B cell (primary cell): ENCODE measurements around the gene NCAN. TPM values are rescaled to one million over a fixed set of nuclear protein-coding genes. Genes with fewer than 3 reads are reported as not detected.

Experiments
- ATAC-seq: fragments of 200-7000 bp; cut with Tn5 transposase; one replicate; pipeline ENCODE4 v1.10.0; 2021; ENCODE audit warnings: low read depth, mild to moderate bottlenecking, moderate number of reproducible peaks, moderate library complexity
- CTCF ChIA-PET: fragments of 350-600 bp; sonication (Branson Sonifier 250); formaldehyde crosslinking; loops from one replicate; lab custom pipeline; 2021; ENCODE audit warnings: antibody characterized with exemption, inconsistent platforms; lab: Charles Lee
- POLR2A ChIA-PET: fragments of 350-600 bp; sonication (Branson Sonifier 250); formaldehyde crosslinking; loops from one replicate; lab custom pipeline; 2021; ENCODE audit warnings: antibody characterized with exemption; lab: Charles Lee
- DNase-seq: peaks from one replicate; pipeline ENCODE4 v3.0.0; 2013
- H2AFZ ChIP-seq: 2 replicates; pipeline ENCODE4 v1.6.1; 2012; ENCODE audit warnings: mild to moderate bottlenecking, low read depth, low read length; ENCODE audit not compliant: insufficient read depth, poor library complexity, severe bottlenecking
- H3K27ac ChIP-seq, 2 donors: 1 replicate in 1 of 2; 2 replicates in 1 of 2; pipeline ENCODE4 v1.5.1; 2012 to 2013; ENCODE audit warnings: low read length in 2 of 2, mild to moderate bottlenecking in 2 of 2, moderate library complexity in 1 of 2
- H3K27me3 ChIP-seq, 4 experiments: fragments of 200-600 bp in 1 of 4; sonication (generic) in 1 of 4; replicated peaks in 1 of 4; 1 replicate in 2 of 4; 2 replicates in 2 of 4; pipeline versions ENCODE4 v1.6.1 to v1.7.0; 2013 to 2016; ENCODE audit warnings: low read length in 3 of 4, mild to moderate bottlenecking in 2 of 4, mixed read lengths in 1 of 4, moderate library complexity in 1 of 4; ENCODE audit not compliant: insufficient read depth in 4 of 4, control insufficient read depth in 3 of 4; ENCODE audit errors: control extremely low read depth in 1 of 4
- H3K36me3 ChIP-seq, 2 experiments: replicated peaks in 1 of 2; 1 replicate in 1 of 2; 2 replicates in 1 of 2; pipeline versions ENCODE4 v1.6.1 to v1.7.1; 2013; ENCODE audit warnings: low read length in 1 of 2; ENCODE audit not compliant: insufficient read depth in 2 of 2, control insufficient read depth in 1 of 2; ENCODE audit errors: control extremely low read depth in 1 of 2, extremely low read depth in 1 of 2
- H3K4me1 ChIP-seq, 2 donors: fragments of 200-600 bp in 1 of 2; sonication (generic) in 1 of 2; 1 replicate in 1 of 2; 2 replicates in 1 of 2; pipeline versions ENCODE4 v1.5.1 to v1.6.1; 2013 to 2017; ENCODE audit warnings: low read length in 2 of 2; ENCODE audit not compliant: control insufficient read depth in 2 of 2, insufficient read depth in 2 of 2
- H3K4me2 ChIP-seq: replicated peaks from 2 replicates; pipeline ENCODE3; 2012; ENCODE audit warnings: mild to moderate bottlenecking, low read depth, low read length; ENCODE audit not compliant: poor library complexity, severe bottlenecking
- H3K4me3 ChIP-seq, 5 experiments: fragments of 200-600 bp in 1 of 5; sonication (generic) in 1 of 5; 1 replicate in 3 of 5; 2 replicates in 2 of 5; pipeline versions ENCODE4 v1.5.1 to v1.7.0; 2011 to 2016; ENCODE audit warnings: low read length in 4 of 5, mild to moderate bottlenecking in 4 of 5, low read depth in 2 of 5, control low read depth in 1 of 5, moderate library complexity in 1 of 5; ENCODE audit not compliant: insufficient read depth in 1 of 5; ENCODE audit errors: control extremely low read depth in 1 of 5, extremely low read depth in 1 of 5
- H3K79me2 ChIP-seq: fragments of 200-600 bp; sonication (generic); one replicate; pipeline ENCODE4 v1.6.0; 2016; ENCODE audit warnings: low read length; ENCODE audit not compliant: control insufficient read depth, insufficient read depth
- H3K9ac ChIP-seq: fragments of 200-600 bp; sonication (generic); 2 replicates; pipeline ENCODE4 v1.6.1; 2017; ENCODE audit warnings: mild to moderate bottlenecking, low read length, moderate library complexity
- H3K9me3 ChIP-seq, 3 donors: one replicate each; pipeline versions ENCODE4 v1.6.1 to v1.7.1; 2013; ENCODE audit warnings: low read length in 2 of 3; ENCODE audit not compliant: control insufficient read depth in 2 of 3, insufficient read depth in 1 of 3; ENCODE audit errors: control extremely low read depth in 1 of 3
- H4K20me1 ChIP-seq: 2 replicates; pipeline ENCODE4 v1.6.0; 2012; ENCODE audit warnings: mild to moderate bottlenecking, low read length; ENCODE audit not compliant: insufficient read depth, control insufficient read depth, poor library complexity, severe bottlenecking
- H3K27ac Mint-ChIP-seq: one replicate; pipeline ENCODE4 v1.8.0; 2021; ENCODE audit warnings: mixed read lengths
- H3K27me3 Mint-ChIP-seq: one replicate; pipeline ENCODE4 v1.8.0; 2021; ENCODE audit warnings: mixed read lengths
- H3K4me1 Mint-ChIP-seq: one replicate; pipeline ENCODE4 v1.8.0; 2021; ENCODE audit warnings: mixed read lengths
- H3K4me3 Mint-ChIP-seq: one replicate; pipeline ENCODE4 v1.8.0; 2021; ENCODE audit warnings: mixed read lengths
- H3K9me3 Mint-ChIP-seq: one replicate; pipeline ENCODE4 v1.8.0; 2022; ENCODE audit warnings: mixed read lengths; ENCODE audit not compliant: insufficient read depth
- EZH2 ChIP-seq: IDR thresholded peaks from 2 replicates; pipeline ENCODE4 v1.6.1; 2012; ENCODE audit warnings: borderline replicate concordance, low read depth, mild to moderate bottlenecking, moderate library complexity, low read length; ENCODE audit not compliant: insufficient read depth, poor library complexity, severe bottlenecking
- WGBS: methylation state at CpG from one replicate; pipeline ENCODE4 v1.1.5; 2013; ENCODE audit warnings: missing lambda C conversion rate; ENCODE audit not compliant: insufficient coverage; 5-methylcytosine and 5-hydroxymethylcytosine counted together
- intact Hi-C: fragments of 100-400 bp; cut with micrococcal nuclease; formaldehyde crosslinking; loops from one replicate; pipeline ENCODE4 v1.10.0; 2022
- polyA plus RNA-seq: library from polyadenylated mRNA; depleted of rRNA; stranded (reverse); fragments of >200 nt; gene quantifications from 2 replicates; pipeline ENCODE4 v1.2.3, GENCODE V29; 2012
- total RNA-seq, 2 donors: library from RNA; stranded (reverse); fragments of 120-200 nt in 1 of 2; gene quantifications; 1 replicate in 1 of 2; 2 replicates in 1 of 2; pipeline versions ENCODE4 v1.2.3 to v1.2.4, GENCODE V29; 2013 to 2022
- TF ChIP-seq, protein P1 (sequence below): fragments of 200-600 bp; IDR thresholded peaks from one replicate; pipeline ENCODE4 v1.8.0; 2022; ENCODE audit warnings: antibody characterized with exemption, mild to moderate bottlenecking

The NCAN gene
- total and polyA plus RNA-seq, 2 donors (not counting 1 experiment from before 2014, with no cell fraction given): 0.03 TPM; not detected in 1

DNA sequence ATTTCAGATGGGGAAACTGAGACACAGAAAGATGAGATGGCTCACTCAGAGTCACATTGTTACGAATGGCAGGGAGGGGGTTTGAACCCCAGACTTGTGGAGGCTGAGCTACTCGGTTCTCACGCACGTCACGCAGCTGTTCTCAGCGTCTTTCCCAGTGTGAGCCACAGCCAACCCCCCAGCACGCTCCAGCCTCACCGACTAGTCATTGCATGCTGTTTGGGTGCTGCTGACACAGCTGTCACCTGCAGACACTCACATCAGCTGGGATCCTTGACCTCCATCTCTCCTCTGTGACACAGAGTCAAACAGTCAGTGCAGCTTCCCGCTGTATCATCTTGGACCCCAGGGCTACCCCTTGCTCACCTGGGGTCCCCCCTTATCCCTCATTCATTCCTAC, 2.4 kb upstream of the NCAN start:
- peaks cover 19 to 20% of the 10 kb centered on the region in 2 donors for H3K4me1 ChIP-seq
- H3K27me3 Mint-ChIP-seq: peaks cover 41% of the 10 kb centered on the region
- no peak overlapping the region for H3K4me2 ChIP-seq
- no peak overlapping the region for H3K27ac ChIP-seq
- H3K9me3 ChIP-seq: peaks cover 0 to 24% (median 4%) of the 10 kb centered on the region in 3 donors
- H3K27ac Mint-ChIP-seq: no peak overlapping the region
- H3K9ac ChIP-seq: no peak overlapping the region
- intact Hi-C loops: no loop called here
- no peak overlapping the region for H3K4me3 Mint-ChIP-seq
- ATAC-seq (no peak), DNase-seq (no peak)
- ChIA-PET CTCF (interaction anchor here (0.7 kb wide), 1 partner anchor 773 kb away, joined by 3 read pairs; no protein-coding TSS in a partner anchor), POLR2A (no interaction called here)
- WGBS: 68% methylated on average over 8 of the region's 9 CpGs
- no peak overlapping the region for H2AFZ ChIP-seq
- H3K4me1 Mint-ChIP-seq: peaks cover 19% of the 10 kb centered on the region
- peaks cover 0 to 52% (median 24%) of the 10 kb centered on the region in 4 experiments for H3K27me3 ChIP-seq
- H4K20me1 ChIP-seq: no peaks in the 10 kb centered on the region
- TF ChIP-seq EZH2: no peak
- TF ChIP-seq, protein P1, sequence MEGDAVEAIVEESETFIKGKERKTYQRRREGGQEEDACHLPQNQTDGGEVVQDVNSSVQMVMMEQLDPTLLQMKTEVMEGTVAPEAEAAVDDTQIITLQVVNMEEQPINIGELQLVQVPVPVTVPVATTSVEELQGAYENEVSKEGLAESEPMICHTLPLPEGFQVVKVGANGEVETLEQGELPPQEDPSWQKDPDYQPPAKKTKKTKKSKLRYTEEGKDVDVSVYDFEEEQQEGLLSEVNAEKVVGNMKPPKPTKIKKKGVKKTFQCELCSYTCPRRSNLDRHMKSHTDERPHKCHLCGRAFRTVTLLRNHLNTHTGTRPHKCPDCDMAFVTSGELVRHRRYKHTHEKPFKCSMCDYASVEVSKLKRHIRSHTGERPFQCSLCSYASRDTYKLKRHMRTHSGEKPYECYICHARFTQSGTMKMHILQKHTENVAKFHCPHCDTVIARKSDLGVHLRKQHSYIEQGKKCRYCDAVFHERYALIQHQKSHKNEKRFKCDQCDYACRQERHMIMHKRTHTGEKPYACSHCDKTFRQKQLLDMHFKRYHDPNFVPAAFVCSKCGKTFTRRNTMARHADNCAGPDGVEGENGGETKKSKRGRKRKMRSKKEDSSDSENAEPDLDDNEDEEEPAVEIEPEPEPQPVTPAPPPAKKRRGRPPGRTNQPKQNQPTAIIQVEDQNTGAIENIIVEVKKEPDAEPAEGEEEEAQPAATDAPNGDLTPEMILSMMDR: no peak
- H3K9me3 Mint-ChIP-seq: peaks cover 3% of the 10 kb centered on the region
- no peaks in the 10 kb centered on the region for H3K36me3 ChIP-seq
- H3K4me3 ChIP-seq: no peak overlapping the region
- no peaks in the 10 kb centered on the region for H3K79me2 ChIP-seq

DNA sequence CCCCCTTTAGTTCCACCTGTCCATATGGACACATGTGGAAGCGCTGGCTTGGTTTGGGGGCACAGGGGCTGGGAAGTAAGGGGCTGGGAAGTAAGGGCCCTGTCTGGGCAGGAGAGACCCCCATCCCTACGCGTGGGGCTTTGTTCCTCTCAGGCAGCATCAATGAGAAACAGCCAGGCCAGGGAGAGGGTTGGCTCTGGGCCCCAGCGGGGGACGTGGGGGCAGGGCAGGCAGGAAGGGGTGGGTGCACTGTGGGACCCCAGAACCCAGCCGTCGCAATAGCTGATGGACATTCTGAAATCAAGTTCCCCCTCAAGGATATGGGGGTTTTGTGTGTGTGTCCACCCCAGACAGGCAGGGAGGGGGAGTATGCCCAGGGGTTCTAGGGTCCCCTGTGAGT, 1.2 kb downstream of the NCAN start:
- Mint-ChIP-seq H3K9me3 (no peaks in the 10 kb centered on the region), H3K4me1 (peaks cover 4% of the 10 kb centered on the region), H3K27ac (no peak overlapping the region), H3K4me3 (no peak overlapping the region), H3K27me3 (peaks cover 51% of the 10 kb centered on the region)
- Histone ChIP-seq H3K4me1 (peaks cover 3 to 10% of the 10 kb centered on the region in 2 donors), H4K20me1 (no peaks in the 10 kb centered on the region), H3K79me2 (no peaks in the 10 kb centered on the region), H3K9ac (no peak overlapping the region), H3K27me3 (peaks cover 0 to 63% (median 31%) of the 10 kb centered on the region in 4 experiments), H3K4me2 (no peak overlapping the region), H3K4me3 (no peak overlapping the region), H3K9me3 (peaks cover 0 to 25% (median 0%) of the 10 kb centered on the region in 3 donors), H2AFZ (no peak overlapping the region), H3K36me3 (no peaks in the 10 kb centered on the region), H3K27ac (no peak overlapping the region)
- POLR2A ChIA-PET: no interaction called here
- no peak for DNase-seq
- WGBS: 26% methylated on average over 6 of the region's 7 CpGs
- CTCF ChIA-PET: no interaction called here
- no peak for ATAC-seq
- TF ChIP-seq, protein P1: no peak
- no peak for TF ChIP-seq EZH2
- intact Hi-C loops: no loop called here
